Activated CD8-positive, alpha-beta T cell treated with anti-CD3 and anti-CD28 coated beads for 36 hours (primary cell): Measurements from ENCODE around the gene LGR6. TPM values are rescaled to one million over a fixed set of nuclear protein-coding genes. Genes with fewer than 3 reads are reported as not detected.

Experiments used
- ATAC-seq: fragments of 200-7000 bp; cut with Tn5 transposase; one replicate; pipeline ENCODE4 v1.10.0; 2021; ENCODE audit warnings: mild to moderate bottlenecking, moderate library complexity
- CTCF ChIA-PET: fragments of 350-600 bp; sonication (Branson Sonifier 250); formaldehyde crosslinking; loops from one replicate; lab custom pipeline; 2021; ENCODE audit warnings: antibody characterized with exemption; lab: Charles Lee
- POLR2A ChIA-PET: fragments of 350-600 bp; sonication (Branson Sonifier 250); formaldehyde crosslinking; loops from one replicate; lab custom pipeline; 2021; ENCODE audit warnings: antibody characterized with exemption; lab: Charles Lee
- DNase-seq: peaks from one replicate; pipeline ENCODE4 v3.0.0-alpha.2; 2020
- H3K27ac Mint-ChIP-seq: one replicate; pipeline ENCODE4 v1.8.0; 2021; ENCODE audit warnings: mild to moderate bottlenecking, mixed read lengths
- H3K27me3 Mint-ChIP-seq: one replicate; pipeline ENCODE4 v1.8.0; 2021; ENCODE audit warnings: mixed read lengths
- H3K36me3 Mint-ChIP-seq: one replicate; pipeline ENCODE4 v1.8.0; 2021; ENCODE audit warnings: low read depth, mixed read lengths
- H3K4me1 Mint-ChIP-seq: one replicate; pipeline ENCODE4 v1.8.0; 2021; ENCODE audit warnings: low read depth, mixed read lengths
- H3K4me3 Mint-ChIP-seq: one replicate; pipeline ENCODE4 v1.8.0; 2021; ENCODE audit warnings: mild to moderate bottlenecking, moderate library complexity, mixed read lengths
- H3K9me3 Mint-ChIP-seq: one replicate; pipeline ENCODE4 v1.8.0; 2021; ENCODE audit warnings: mixed read lengths
- CTCF ChIP-seq: fragments of 200-600 bp; IDR thresholded peaks from one replicate; pipeline ENCODE4 v1.8.0; 2022; ENCODE audit warnings: antibody characterized with exemption, mild to moderate bottlenecking
- intact Hi-C: fragments of 100-400 bp; cut with micrococcal nuclease; formaldehyde crosslinking; loops from one replicate; pipeline ENCODE4 v1.10.0; 2022
- total RNA-seq, 2 experiments: library from RNA; stranded (reverse); gene quantifications; one replicate each; pipeline ENCODE4 v1.2.3, GENCODE V29; 2021

Gene LGR6
- total RNA-seq, 2 experiments from 2014 or later = 0.34 TPM

DNA sequence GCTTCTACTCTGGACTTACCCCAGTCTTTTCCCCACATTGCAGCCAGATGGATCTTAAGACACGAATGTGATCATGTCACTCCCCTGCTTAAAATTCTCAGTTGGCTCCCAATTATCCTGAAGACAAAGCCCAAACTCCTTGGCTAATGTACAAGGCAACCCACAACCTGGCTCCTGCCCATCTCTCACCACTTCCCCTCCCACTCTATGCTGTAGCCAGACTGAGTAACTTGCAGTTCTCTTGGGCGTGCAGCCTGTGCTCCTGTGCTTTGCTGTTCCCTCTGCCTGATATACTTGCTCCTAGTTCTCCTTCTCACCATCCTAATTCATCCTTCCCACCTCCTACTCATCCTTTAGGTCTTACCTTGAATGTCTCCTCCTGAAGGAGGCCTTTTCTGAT lies 56.2 kb downstream of the LGR6 start:
- TF ChIP-seq CTCF = no peak
- no peak for ATAC-seq
- CTCF ChIA-PET = no interaction called here

DNA sequence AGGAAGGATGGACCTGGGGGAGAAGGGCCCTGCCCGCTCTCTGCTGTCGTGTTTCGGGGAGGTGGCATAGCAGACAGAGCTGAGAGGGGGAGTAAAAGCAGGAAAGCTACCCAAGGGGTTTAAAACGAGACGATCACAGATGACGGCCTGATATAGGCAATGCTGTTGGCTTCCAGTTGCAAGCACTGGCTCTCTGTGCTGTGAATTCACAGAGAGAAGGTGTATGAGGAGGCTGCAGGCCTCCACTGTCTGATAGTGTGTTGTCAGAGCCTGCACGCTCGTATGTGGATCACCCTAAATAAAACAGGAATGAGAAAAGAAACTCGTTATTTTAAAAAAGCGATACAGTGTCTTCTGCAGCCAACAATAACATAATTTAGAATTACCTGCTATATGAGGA lies 57.4 kb downstream of the LGR6 start:
- Mint-ChIP-seq H3K4me3 (no peak overlapping the region), H3K27ac (no peak overlapping the region), H3K27me3 (peaks cover 6% of the 10 kb centered on the region), H3K9me3 (no peaks in the 10 kb centered on the region), H3K36me3 (no peaks in the 10 kb centered on the region), H3K4me1 (no peaks in the 10 kb centered on the region)
- CTCF ChIA-PET = interaction anchor here (1.1 kb wide), 1 partner anchor 251 kb away, joined by 3 read pairs; no protein-coding TSS in a partner anchor
- TF ChIP-seq CTCF = no peak
- POLR2A ChIA-PET = no interaction called here
- DNase-seq (no peak), ATAC-seq (no peak)
- intact Hi-C loops = no loop called here

More for the DNA sequence above, 56.2 kb downstream of the LGR6 start:
- H3K27ac Mint-ChIP-seq = no peak overlapping the region
- intact Hi-C loops = no loop called here
- DNase-seq = no peak
- POLR2A ChIA-PET = no interaction called here
- no peaks in the 10 kb centered on the region for H3K4me1 Mint-ChIP-seq
- no peaks in the 10 kb centered on the region for H3K36me3 Mint-ChIP-seq
- no peaks in the 10 kb centered on the region for H3K9me3 Mint-ChIP-seq
- no peak overlapping the region for H3K4me3 Mint-ChIP-seq
- H3K27me3 Mint-ChIP-seq = peaks cover 6% of the 10 kb centered on the region

DNA sequence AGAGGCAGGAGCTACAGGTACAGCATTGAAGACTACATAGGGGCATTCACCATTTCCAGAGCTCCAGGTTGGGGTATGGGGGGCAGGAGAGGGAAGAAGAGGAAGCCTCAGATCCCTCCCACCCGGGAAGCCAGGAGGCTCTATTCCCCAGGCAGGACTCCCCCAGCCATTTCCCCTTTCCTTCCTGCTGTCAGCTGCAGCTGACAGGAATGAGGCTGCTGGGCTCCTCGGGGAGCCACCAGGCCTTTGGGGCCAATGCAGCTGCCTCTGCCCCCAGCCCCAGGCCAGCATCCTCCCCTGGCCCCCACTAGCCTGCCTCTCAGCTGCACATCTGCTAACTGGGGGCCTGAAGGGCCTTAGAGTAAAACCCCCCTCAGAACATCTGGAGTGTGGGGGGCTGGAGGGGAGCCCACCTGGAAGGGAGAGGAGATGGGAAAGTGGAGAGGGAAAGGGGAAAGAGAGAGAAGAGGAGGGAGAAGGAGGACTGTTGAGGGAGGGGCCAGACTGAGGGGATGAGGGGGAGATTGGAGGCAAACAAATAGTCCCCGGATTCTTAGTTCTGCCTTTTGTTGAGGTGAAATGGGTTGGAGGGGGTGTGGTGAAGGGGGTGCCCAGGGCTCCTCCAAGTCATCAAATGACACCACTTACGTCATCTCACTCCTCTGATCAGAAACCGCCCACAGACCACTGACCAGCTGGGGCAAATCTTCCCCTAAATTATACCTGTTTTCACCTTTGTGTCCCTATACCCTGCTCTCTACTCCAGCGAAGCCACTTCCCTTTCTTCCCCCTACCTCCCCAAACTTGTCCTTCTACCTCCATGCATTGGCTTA lies 58.0 kb downstream of the LGR6 start:
- no peak for ATAC-seq
- CTCF ChIA-PET = interaction anchor here (1.1 kb wide), 2 partner anchors 97 to 252 kb away, joined by 3 read pairs; no protein-coding TSS in a partner anchor

GRCh38 chr1:202252271-202252670 lies 58.7 kb downstream of the LGR6 start:
- intact Hi-C loops = no loop called here
- no peak overlapping the region for H3K27ac Mint-ChIP-seq
- TF ChIP-seq CTCF = no peak
- DNase-seq (no peak), ATAC-seq (no peak)
- ChIA-PET CTCF (interaction anchor here (1.1 kb wide), 1 partner anchor 98 kb away, joined by 3 read pairs; no protein-coding TSS in a partner anchor), POLR2A (no interaction called here)
- H3K27me3 Mint-ChIP-seq = peaks cover 6% of the 10 kb centered on the region
- no peaks in the 10 kb centered on the region for H3K9me3 Mint-ChIP-seq
- peaks cover 2% of the 10 kb centered on the region for H3K4me1 Mint-ChIP-seq
- no peaks in the 10 kb centered on the region for H3K36me3 Mint-ChIP-seq
- H3K4me3 Mint-ChIP-seq = no peak overlapping the region

More for the DNA sequence above, 58.0 kb downstream of the LGR6 start:
- peak; percentile 12 for DNase-seq
- H3K4me3 Mint-ChIP-seq = no peak overlapping the region
- no peak overlapping the region for H3K27ac Mint-ChIP-seq
- no peaks in the 10 kb centered on the region for H3K36me3 Mint-ChIP-seq
- TF ChIP-seq CTCF = no peak
- H3K4me1 Mint-ChIP-seq = no peaks in the 10 kb centered on the region
- intact Hi-C loops = no loop called here
- POLR2A ChIA-PET = no interaction called here
- no peaks in the 10 kb centered on the region for H3K9me3 Mint-ChIP-seq
- H3K27me3 Mint-ChIP-seq = peaks cover 6% of the 10 kb centered on the region
